ENCODE results near the gene ERC2. TPM values are rescaled to one million over a fixed set of nuclear protein-coding genes. Genes with fewer than 3 reads are reported as not detected.

Gene ERC2
- total RNA-seq, 1 donor from 2014 or later = 0.99 TPM

DNA sequence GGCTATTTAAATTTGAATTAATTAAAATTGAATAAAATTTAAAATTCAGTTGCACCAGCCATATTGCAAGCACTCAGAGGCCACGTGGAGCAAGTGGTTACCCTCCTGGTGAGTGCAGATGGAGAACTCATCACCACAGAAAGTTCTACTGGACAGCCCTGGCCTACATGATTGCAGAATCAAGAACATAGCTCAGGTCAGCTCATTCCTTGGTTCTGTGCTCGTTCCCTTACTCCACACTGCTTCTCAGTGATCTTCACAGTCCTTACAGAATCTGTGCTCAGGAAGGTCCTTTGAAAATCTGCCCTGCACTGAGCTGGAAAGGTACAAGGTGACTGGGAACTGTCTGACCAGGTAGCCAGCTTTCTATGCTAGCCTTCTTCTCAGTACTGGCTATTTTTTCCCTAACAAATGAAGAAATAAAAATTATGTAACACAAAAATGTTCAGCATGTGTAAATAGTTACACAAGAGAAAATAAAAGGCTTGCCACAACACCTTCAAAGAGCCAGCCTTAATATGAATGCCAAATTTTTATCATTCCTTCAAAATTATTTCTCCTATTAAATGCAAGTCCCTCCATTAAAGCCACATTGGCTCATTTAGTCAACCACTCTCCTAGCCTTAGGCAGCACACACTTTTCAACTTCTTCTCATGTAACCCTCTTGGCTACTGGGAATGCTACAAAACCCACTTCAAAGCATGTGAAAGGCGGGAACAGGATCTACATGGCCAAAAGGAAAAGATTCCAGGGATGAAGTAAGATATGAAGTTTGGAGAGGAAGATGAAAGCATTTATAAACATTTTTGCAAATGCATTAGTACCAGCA, 654.8 kb downstream of the ERC2 start:
- no peaks in the 10 kb centered on the region for H3K4me1 ChIP-seq
- H3K27ac ChIP-seq (replicated peaks) = no peak overlapping the region
- H3K4me3 ChIP-seq = no peak overlapping the region
- H3K27me3 ChIP-seq (ENCODE audit: low read depth) = peaks cover 9% of the 10 kb centered on the region
- DNase-seq = no peak
- intact Hi-C loops (cut with micrococcal nuclease) = no loop called here
- TF ChIP-seq, protein P1, sequence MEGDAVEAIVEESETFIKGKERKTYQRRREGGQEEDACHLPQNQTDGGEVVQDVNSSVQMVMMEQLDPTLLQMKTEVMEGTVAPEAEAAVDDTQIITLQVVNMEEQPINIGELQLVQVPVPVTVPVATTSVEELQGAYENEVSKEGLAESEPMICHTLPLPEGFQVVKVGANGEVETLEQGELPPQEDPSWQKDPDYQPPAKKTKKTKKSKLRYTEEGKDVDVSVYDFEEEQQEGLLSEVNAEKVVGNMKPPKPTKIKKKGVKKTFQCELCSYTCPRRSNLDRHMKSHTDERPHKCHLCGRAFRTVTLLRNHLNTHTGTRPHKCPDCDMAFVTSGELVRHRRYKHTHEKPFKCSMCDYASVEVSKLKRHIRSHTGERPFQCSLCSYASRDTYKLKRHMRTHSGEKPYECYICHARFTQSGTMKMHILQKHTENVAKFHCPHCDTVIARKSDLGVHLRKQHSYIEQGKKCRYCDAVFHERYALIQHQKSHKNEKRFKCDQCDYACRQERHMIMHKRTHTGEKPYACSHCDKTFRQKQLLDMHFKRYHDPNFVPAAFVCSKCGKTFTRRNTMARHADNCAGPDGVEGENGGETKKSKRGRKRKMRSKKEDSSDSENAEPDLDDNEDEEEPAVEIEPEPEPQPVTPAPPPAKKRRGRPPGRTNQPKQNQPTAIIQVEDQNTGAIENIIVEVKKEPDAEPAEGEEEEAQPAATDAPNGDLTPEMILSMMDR (IDR thresholded peaks at IDR 0.05; ENCODE audit: borderline replicate concordance) = no peak
- H3K9me3 ChIP-seq (replicated peaks) = no peaks in the 10 kb centered on the region
- no peaks in the 10 kb centered on the region for H3K36me3 ChIP-seq

DNA sequence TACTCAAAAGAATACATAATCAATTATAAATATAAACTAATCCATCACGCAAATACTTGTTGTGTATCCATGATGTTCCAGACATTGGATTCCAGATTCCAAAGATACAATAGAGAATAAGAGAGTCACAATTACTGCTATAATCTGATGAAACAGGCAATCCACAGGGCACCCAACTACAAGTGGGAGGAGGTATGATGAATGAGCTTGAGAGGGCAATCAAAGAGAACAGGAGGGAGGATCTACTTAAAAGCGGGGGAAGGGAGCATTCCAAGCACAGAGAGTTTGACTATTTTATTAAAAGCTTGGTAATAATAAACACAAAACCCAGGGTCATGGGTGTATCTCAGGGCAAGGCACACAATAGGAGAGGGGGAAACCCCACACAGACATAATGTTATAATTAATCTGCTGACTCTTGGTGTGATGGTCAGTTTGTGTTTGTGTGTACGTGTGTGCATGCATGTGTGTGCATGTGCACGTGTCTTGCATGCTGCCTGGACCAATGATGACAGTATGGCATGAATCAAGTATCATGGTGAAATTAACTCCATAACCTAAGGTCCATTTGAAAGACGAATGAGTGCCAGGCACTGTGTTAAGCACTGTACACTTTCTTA, 655.8 kb downstream of the ERC2 start:
- no peak for DNase-seq
- intact Hi-C loops (cut with micrococcal nuclease) = no loop called here
- TF ChIP-seq, protein P1 (IDR thresholded peaks at IDR 0.05; ENCODE audit: borderline replicate concordance) = no peak

DNA sequence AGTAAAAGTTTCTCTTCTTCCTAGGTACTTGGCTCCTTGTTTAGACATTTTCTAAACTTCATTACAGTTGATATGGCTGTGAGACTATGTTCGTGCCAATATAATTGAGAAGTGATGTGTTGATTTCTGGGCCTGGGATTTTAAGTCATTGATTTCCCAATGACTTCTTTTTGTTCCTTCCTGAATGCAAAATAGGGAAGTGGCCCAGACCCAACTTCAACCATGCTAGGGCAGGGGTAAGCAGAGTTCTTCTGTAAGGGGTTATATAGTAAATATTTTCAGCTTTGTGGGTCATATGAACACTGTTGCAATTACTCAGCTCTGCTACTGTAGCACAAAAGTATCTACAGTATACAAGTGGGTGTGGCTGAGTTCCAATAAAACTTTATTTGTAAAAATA, 661.1 kb downstream of the ERC2 start:
- TF ChIP-seq, protein P1 (IDR thresholded peaks at IDR 0.05; ENCODE audit: borderline replicate concordance) = no peak
- no peak overlapping the region for H3K4me3 ChIP-seq
- intact Hi-C loops (cut with micrococcal nuclease) = no loop called here
- no peaks in the 10 kb centered on the region for H3K4me1 ChIP-seq
- H3K27me3 ChIP-seq (ENCODE audit: low read depth) = no peaks in the 10 kb centered on the region
- no peak overlapping the region for H3K27ac ChIP-seq (replicated peaks)
- no peak for DNase-seq
- H3K9me3 ChIP-seq (replicated peaks) = no peaks in the 10 kb centered on the region
- H3K36me3 ChIP-seq = no peaks in the 10 kb centered on the region

More for the DNA sequence above, 655.8 kb downstream of the ERC2 start:
- Histone ChIP-seq H3K36me3 (no peaks in the 10 kb centered on the region), H3K9me3 (replicated peaks) (no peaks in the 10 kb centered on the region), H3K4me1 (no peaks in the 10 kb centered on the region), H3K4me3 (no peak overlapping the region), H3K27ac (replicated peaks) (no peak overlapping the region), H3K27me3 (ENCODE audit: low read depth) (peaks cover 9% of the 10 kb centered on the region)

DNA sequence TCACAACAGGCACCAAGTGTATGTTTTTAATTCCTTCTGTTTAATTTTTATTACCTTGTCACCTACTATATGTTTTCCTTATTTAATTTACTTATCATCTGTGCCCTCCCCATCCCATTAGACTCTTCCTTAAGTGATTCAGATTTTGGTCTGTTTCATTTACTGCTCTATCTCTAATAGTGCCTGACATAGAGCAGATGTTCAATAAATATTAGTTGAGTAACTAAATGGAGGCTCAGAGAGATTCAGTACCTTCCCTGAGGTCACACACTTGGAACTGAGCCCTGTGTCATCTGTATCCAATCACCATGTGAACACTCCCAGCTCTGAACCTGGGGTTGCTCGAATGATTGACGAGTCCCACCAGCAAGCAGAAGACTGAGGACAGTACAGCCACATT, 663.1 kb downstream of the ERC2 start:
- Histone ChIP-seq H3K27me3 (ENCODE audit: low read depth) (peaks cover 4% of the 10 kb centered on the region), H3K9me3 (replicated peaks) (no peaks in the 10 kb centered on the region), H3K4me3 (no peak overlapping the region), H3K36me3 (no peaks in the 10 kb centered on the region), H3K4me1 (no peaks in the 10 kb centered on the region), H3K27ac (replicated peaks) (no peak overlapping the region)
- intact Hi-C loops (cut with micrococcal nuclease) = no loop called here
- no peak for DNase-seq
- TF ChIP-seq, protein P1 (IDR thresholded peaks at IDR 0.05; ENCODE audit: borderline replicate concordance) = no peak

- Histone ChIP-seq H3K4me3 (no peak overlapping the region), H3K36me3 (no peaks in the 10 kb centered on the region), H3K9me3 (replicated peaks) (no peaks in the 10 kb centered on the region), H3K27me3 (ENCODE audit: low read depth) (peaks cover 4% of the 10 kb centered on the region), H3K27ac (replicated peaks) (no peak overlapping the region), H3K4me1 (no peaks in the 10 kb centered on the region)
- intact Hi-C loops (cut with micrococcal nuclease) = no loop called here
- TF ChIP-seq, protein P1 (IDR thresholded peaks at IDR 0.05; ENCODE audit: borderline replicate concordance) = no peak
- no peak for DNase-seq
Measured at GRCh38 chr3:55804170-55805095, 663.8 kb downstream of the ERC2 start.
